ENCODE measurements around the gene DPRX.
"Not testable (repeated sequence)": the region's sequence is repeated elsewhere in the genome, so short reads cannot be mapped to it uniquely, and the experiment has no call there.

DPRX gene

GRCh38 chr19:53642381-53643099 lies 10.7 kb downstream of the DPRX start:
- H3K4me3 ChIP-seq (ENCODE audit: low read depth, low read length) = no peak overlapping the region
- DNase-seq (ENCODE audit: low read depth) = no peak

GRCh38 chr19:53644061-53644816 lies 12.4 kb downstream of the DPRX start:
- no peak for DNase-seq (ENCODE audit: low read depth)
- no peak overlapping the region for H3K4me3 ChIP-seq (ENCODE audit: low read depth, low read length)

GRCh38 chr19:53646144-53646543 lies 14.3 kb downstream of the DPRX start:
- H3K4me3 ChIP-seq (ENCODE audit: low read depth, low read length) = no peak overlapping the region
- no peak for DNase-seq (ENCODE audit: low read depth)

GRCh38 chr19:53647350-53647749 lies 15.6 kb downstream of the DPRX start:
- no peak overlapping the region for H3K4me3 ChIP-seq (ENCODE audit: low read depth, low read length)
- no peak for DNase-seq (ENCODE audit: low read depth)

GRCh38 chr19:53647792-53648191 lies 16.0 kb downstream of the DPRX start:
- DNase-seq (ENCODE audit: low read depth) = no peak

GRCh38 chr19:53649746-53650593 lies 18.2 kb downstream of the DPRX start:
- DNase-seq (ENCODE audit: low read depth) = no peak
- no peak overlapping the region for H3K4me3 ChIP-seq (ENCODE audit: low read depth, low read length)

More at GRCh38 chr19:53647792-53648191, 16.0 kb downstream of the DPRX start:
- H3K4me3 ChIP-seq (ENCODE audit: low read depth, low read length) = no peak overlapping the region

- no peak overlapping the region for H3K4me3 ChIP-seq (ENCODE audit: low read depth, low read length)
- DNase-seq (ENCODE audit: low read depth) = no peak
Observed at GRCh38 chr19:53652476-53652875, 20.7 kb downstream of the DPRX start.

- no peak overlapping the region for H3K4me3 ChIP-seq (ENCODE audit: low read depth, low read length)
- DNase-seq (ENCODE audit: low read depth) = no peak
Observed at GRCh38 chr19:53655042-53655665, 23.4 kb downstream of the DPRX start.

- no peak for DNase-seq (ENCODE audit: low read depth)
- no peak overlapping the region for H3K4me3 ChIP-seq (ENCODE audit: low read depth, low read length)
Observed at GRCh38 chr19:53657330-53657729, 25.5 kb downstream of the DPRX start.

GRCh38 chr19:53657778-53658177 lies 26.0 kb downstream of the DPRX start:
- DNase-seq (ENCODE audit: low read depth) = no peak
- no peak overlapping the region for H3K4me3 ChIP-seq (ENCODE audit: low read depth, low read length)

GRCh38 chr19:53659292-53659691 lies 27.5 kb downstream of the DPRX start:
- H3K4me3 ChIP-seq (ENCODE audit: low read depth, low read length) = no peak overlapping the region
- DNase-seq (ENCODE audit: low read depth) = no peak

GRCh38 chr19:53660584-53660983 lies 28.8 kb downstream of the DPRX start:
- no peak for DNase-seq (ENCODE audit: low read depth)
- H3K4me3 ChIP-seq (ENCODE audit: low read depth, low read length) = no peak overlapping the region

GRCh38 chr19:53662209-53662608 lies 30.4 kb downstream of the DPRX start:
- no peak overlapping the region for H3K4me3 ChIP-seq (ENCODE audit: low read depth, low read length)
- no peak for DNase-seq (ENCODE audit: low read depth)

GRCh38 chr19:53664152-53664551 lies 32.4 kb downstream of the DPRX start:
- no peak for DNase-seq (ENCODE audit: low read depth)
- no peak overlapping the region for H3K4me3 ChIP-seq (ENCODE audit: low read depth, low read length)

- no peak overlapping the region for H3K4me3 ChIP-seq (ENCODE audit: low read depth, low read length)
- no peak for DNase-seq (ENCODE audit: low read depth)
Observed at GRCh38 chr19:53664760-53665159, 33.0 kb downstream of the DPRX start.

GRCh38 chr19:53666331-53666730 lies 34.5 kb downstream of the DPRX start:
- DNase-seq (ENCODE audit: low read depth); H3K4me3 ChIP-seq (ENCODE audit: low read depth, low read length): not testable (repeated sequence)

GRCh38 chr19:53668804-53669203 lies 37.0 kb downstream of the DPRX start:
- not testable (repeated sequence) for DNase-seq (ENCODE audit: low read depth); H3K4me3 ChIP-seq (ENCODE audit: low read depth, low read length)

- H3K4me3 ChIP-seq (ENCODE audit: low read depth, low read length) = no peak overlapping the region
- no peak for DNase-seq (ENCODE audit: low read depth)
Observed at GRCh38 chr19:53670345-53670744, 38.5 kb downstream of the DPRX start.

- DNase-seq (ENCODE audit: low read depth) = no peak
- H3K4me3 ChIP-seq (ENCODE audit: low read depth, low read length) = no peak overlapping the region
Observed at GRCh38 chr19:53671663-53672062, 39.9 kb downstream of the DPRX start.
